Subcutaneous adipose tissue (tissue), 4 donors: ENCODE measurements around the gene ATF5. TPM values are rescaled to one million over a fixed set of nuclear protein-coding genes. Genes with fewer than 3 reads are reported as not detected.
"Not testable (repeated sequence)": the region's sequence is repeated elsewhere in the genome, so short reads cannot be mapped to it uniquely, and the experiment has no call there.

Experiments used
- CTCF ChIP-seq: fragments of 450-650 bp; IDR thresholded peaks from one replicate; pipeline ENCODE4 v1.5.1; 2016; ENCODE audit warnings: low read depth, mild to moderate bottlenecking, control low read depth, antibody characterized with exemption, moderate library complexity
- total RNA-seq, 4 donors: library from RNA; depleted of rRNA; stranded (reverse); fragments of >200 nt; gene quantifications; one replicate each; pipeline ENCODE4 v1.1.0, GENCODE V29; 2016

The ATF5 gene
- total RNA-seq, 4 donors from 2014 or later, result 10.9 to 41.6 (median 17.6) TPM

DNA sequence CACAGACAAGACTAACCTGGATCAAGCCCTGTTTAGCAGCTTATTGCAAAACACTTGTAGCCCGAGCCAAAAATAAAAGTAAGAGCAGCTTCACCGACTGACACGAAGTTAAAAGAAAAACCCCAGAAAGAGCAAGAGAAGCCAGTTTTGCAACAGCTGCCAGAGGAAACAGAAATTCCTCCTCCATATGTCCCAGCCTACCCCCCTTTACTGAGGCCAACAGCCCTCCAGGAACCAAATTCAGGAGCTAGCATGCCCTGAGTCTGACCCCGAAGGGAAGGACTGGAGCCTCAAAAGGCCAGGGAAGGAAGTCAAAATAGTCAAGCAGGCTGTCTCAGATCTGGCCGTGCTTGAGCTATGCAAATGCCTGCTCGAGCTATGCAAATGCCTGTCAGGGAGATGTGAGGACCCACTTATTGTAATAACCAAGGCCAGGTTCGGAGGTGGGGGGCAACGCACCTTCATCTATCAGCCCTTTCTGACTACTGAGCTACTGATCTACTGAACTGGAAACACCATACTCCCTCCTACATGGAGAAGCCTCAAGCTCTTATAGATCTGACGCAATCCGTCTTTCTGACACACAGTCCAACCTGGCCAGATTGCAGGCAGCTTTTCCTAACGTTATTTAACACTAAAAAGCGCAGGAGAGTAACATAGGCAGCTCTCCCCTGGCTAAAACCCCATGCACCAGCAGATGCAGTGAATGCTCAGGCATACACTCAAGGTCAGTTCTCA lies 25.3 kb downstream of the ATF5 start:
- no peak for TF ChIP-seq CTCF

DNA sequence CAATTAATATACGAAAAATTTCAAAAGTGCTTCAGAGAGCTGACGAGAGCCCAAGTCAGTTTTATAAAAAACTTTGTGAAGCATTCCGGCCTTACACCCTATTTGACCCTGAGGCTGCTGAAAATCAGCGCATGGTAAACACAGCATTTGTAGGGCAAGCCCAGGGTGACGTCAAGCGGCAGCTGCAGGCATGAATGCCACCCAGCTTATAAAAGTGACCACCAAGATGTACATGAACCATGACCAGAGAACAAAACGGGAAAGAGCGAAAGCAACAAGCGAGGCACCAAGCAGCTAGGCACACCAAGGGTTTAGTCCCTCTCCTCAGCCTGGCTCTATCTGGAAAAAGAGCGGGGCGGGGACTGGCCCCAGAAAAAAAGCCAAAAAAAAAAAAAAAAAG lies 25.9 kb downstream of the ATF5 start:
- TF ChIP-seq CTCF, result no peak

DNA sequence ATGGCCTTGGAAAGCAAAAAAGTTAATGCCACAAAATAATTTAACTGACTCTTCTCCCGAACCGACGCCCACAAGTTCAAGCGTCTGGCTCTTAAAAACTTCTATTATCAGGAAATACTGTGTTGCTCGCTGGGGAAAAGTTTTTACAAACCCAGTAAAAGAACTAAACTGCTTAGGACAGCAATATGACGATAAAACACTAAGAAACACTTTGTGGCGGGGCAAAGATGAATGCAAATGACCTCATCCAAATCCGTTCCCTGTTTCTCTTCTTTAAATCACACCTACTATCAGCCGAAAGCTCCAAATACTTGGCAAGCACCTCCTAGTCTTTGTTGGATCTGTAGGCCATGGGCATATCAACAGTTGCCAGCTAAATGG lies 27.1 kb downstream of the ATF5 start:
- TF ChIP-seq CTCF, result no peak

GRCh38 chr19:49957262-49957915 lies 28.4 kb downstream of the ATF5 start:
- no peak for TF ChIP-seq CTCF

- TF ChIP-seq CTCF, result not testable (repeated sequence)
Observed at GRCh38 chr19:49960980-49961379, 32.0 kb downstream of the ATF5 start, which contains the start of gene SIGLEC11. SIGLEC11 (minus strand) TSS chr19:49961172; CDS start chr19:49961081, 91 bp downstream.

DNA sequence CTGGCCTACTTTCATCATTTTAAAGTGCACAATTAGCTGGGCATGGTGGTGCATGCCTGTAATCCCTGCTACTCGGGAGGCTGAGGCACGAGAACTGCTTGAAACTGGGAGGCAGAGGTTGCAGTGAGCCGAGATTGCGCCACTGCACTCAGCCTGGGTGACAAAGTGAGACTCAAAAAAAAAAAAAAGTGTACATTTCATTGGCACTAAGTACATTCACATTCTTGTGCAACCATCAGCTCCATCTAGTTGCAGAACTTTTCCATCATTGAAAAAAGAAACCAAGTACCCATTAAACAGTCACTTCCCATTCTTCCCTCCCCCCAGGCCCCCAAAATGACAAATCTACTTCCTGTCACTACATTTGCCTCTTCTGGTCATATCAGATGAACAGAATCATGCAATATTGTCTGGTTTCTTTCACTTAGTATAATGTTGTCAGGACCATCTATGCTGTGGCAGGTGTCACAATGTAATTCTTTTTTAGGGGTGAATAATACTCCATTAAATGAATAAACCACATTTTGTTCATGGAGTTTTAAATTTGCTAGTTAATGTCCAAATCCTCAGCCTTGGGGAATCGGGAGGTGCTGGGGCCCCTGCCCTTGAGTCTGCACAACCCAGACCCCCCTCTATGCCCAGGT lies 39.4 kb downstream of the ATF5 start:
- no peak for TF ChIP-seq CTCF

- no peak for TF ChIP-seq CTCF
Observed at GRCh38 chr19:49971991-49972411, 43.0 kb downstream of the ATF5 start.
